Pancreas (tissue), 10 donors: ENCODE measurements around the gene PITPNC1. TPM values are rescaled to one million over a fixed set of nuclear protein-coding genes. Genes with fewer than 3 reads are reported as not detected.

Experiments used
- ATAC-seq, 4 donors: fragments of 200-7000 bp; cut with Tn5 transposase; one replicate each; pipeline versions ENCODE4 v1.8.0 to v1.9.1; 2020; ENCODE audit warnings: mild to moderate bottlenecking in 4 of 4, moderate library complexity in 4 of 4
- DNase-seq, 6 donors: peaks; one replicate each; pipeline ENCODE4 v3.0.0-alpha.2; 2020
- FAIRE-seq: peaks from 2 replicates; lab custom pipeline; 2012; peaks lifted over from hg19 to GRCh38; lab: Jason Lieb, UNC
- H3K27ac ChIP-seq, 4 donors: fragments of 200-600 bp; sonication (generic); 1 replicate in 3 of 4; 2 replicates in 1 of 4; pipeline versions ENCODE4 v1.5.0 to v1.8.0; 2020
- H3K27me3 ChIP-seq, 4 donors: fragments of 200-600 bp; one replicate each; pipeline ENCODE4 v1.8.0; 2021
- H3K36me3 ChIP-seq, 3 donors: fragments of 200-600 bp; sonication (generic) in 1 of 3; one replicate each; pipeline versions ENCODE4 v1.5.0 to v1.8.0; 2020 to 2021
- H3K4me1 ChIP-seq, 3 donors: fragments of 200-600 bp; one replicate each; pipeline ENCODE4 v1.8.0; 2021
- H3K4me3 ChIP-seq, 4 donors: fragments of 200-600 bp; sonication (generic) in 2 of 4; one replicate each; pipeline versions ENCODE4 v1.5.0 to v1.8.0; 2020 to 2021
- H3K9me3 ChIP-seq, 4 donors: fragments of 200-600 bp; one replicate each; pipeline ENCODE4 v1.8.0; 2021
- CTCF ChIP-seq, 4 donors: fragments of 200-600 bp; sonication (generic) in 3 of 4; IDR thresholded peaks; one replicate each; pipeline versions ENCODE4 v1.5.0 to v1.8.0; 2021; ENCODE audit warnings: antibody characterized with exemption in 4 of 4
- WGBS, 2 donors: extraction: QIAGEN DNeasy Blood & Tissue Kit; methylation state at CpG; one replicate each; pipeline ENCODE4 v1.1.7; 2013; 5-methylcytosine and 5-hydroxymethylcytosine counted together
- intact Hi-C, 3 donors: fragments of 100-400 bp; cut with DNase I; formaldehyde crosslinking; loops; one replicate each; pipeline versions ENCODE4 v1.11.1 to v1.14.2; 2022
- polyA plus RNA-seq, 2 donors: library from polyadenylated mRNA; stranded (reverse); fragments of 200-250 nt; gene quantifications; one replicate each; pipeline ENCODE4 v1.2.3, GENCODE V29; 2013
- total RNA-seq, 6 donors: library from RNA; stranded (reverse); fragmentation: NEBNext Ultra II Directional in 4 of 6; extraction: Animal tissue kit (Norgen Biotek cat#: 25700) in 4 of 6; gene quantifications; one replicate each; pipeline versions ENCODE4 v1.2.1 to v1.2.4, GENCODE V29; 2021 to 2023
- donor health status: healthy with polysubstance abuse.
- donor health status: DM: no; HTN: no; CAD: no; lungs with moderate emphysema.
- donor health status: DM: no; HTN: no; CAD: no.
- donor health status: control.
- donor health status: control.
- donor health status: Bipolar disorder and iron deficiency.
- donor health status: DM: yes; HTN: yes; CAD: no.
- donor health status: DM: no; HTN: no; CAD: no.
- donor health status: DM: no; HTN: no; CAD: no.
- donor health status: DM: yes; HTN: yes; CAD: no.

PITPNC1 gene
- total and polyA plus RNA-seq, 8 donors, result 9.5 to 28.8 (median 24.4) TPM

- no peaks in the 10 kb centered on the region for H3K9me3 ChIP-seq
- no peaks in the 10 kb centered on the region for H3K27me3 ChIP-seq
- no peak overlapping the region for H3K27ac ChIP-seq
- intact Hi-C loops, result no loop called here
- no peaks in the 10 kb centered on the region for H3K36me3 ChIP-seq
- TF ChIP-seq CTCF (IDR thresholded peaks at IDR 0.05), result no peak
- no peak for DNase-seq
- FAIRE-seq, result no peak
- no peak overlapping the region for H3K4me3 ChIP-seq
- 69 to 91% methylated on average over 1 of the region's 1 CpG for WGBS, 2 donors
- peaks cover 0 to 20% (median 19%) of the 10 kb centered on the region in 3 donors for H3K4me1 ChIP-seq
- no peak for ATAC-seq
Measured at GRCh38 chr17:67441896-67442219, 64.8 kb downstream of the PITPNC1 start.

GRCh38 chr17:67442787-67443624 is 65.9 kb downstream of the PITPNC1 start:
- H3K4me3 ChIP-seq, result no peak overlapping the region
- FAIRE-seq (no peak), DNase-seq (no peak), ATAC-seq (no peak)
- no peak for TF ChIP-seq CTCF (IDR thresholded peaks at IDR 0.05)
- 58 to 64% methylated on average over 13 of the region's 13 CpGs for WGBS, 2 donors
- no peaks in the 10 kb centered on the region for H3K36me3 ChIP-seq
- peaks cover 0 to 18% (median 16%) of the 10 kb centered on the region in 3 donors for H3K4me1 ChIP-seq
- no peaks in the 10 kb centered on the region for H3K9me3 ChIP-seq
- H3K27ac ChIP-seq, result no peak overlapping the region
- no peaks in the 10 kb centered on the region for H3K27me3 ChIP-seq
- intact Hi-C loops, result no loop called here

- H3K27ac ChIP-seq, result no peak overlapping the region
- peaks cover 0 to 11% (median 6%) of the 10 kb centered on the region in 3 donors for H3K4me1 ChIP-seq
- H3K27me3 ChIP-seq, result no peaks in the 10 kb centered on the region
- no peaks in the 10 kb centered on the region for H3K9me3 ChIP-seq
- ATAC-seq (no peak), FAIRE-seq (no peak), DNase-seq (no peak)
- 76 to 80% methylated on average over 6 of the region's 6 CpGs for WGBS, 2 donors
- intact Hi-C loops, result no loop called here
- TF ChIP-seq CTCF (IDR thresholded peaks at IDR 0.05), result no peak
- H3K36me3 ChIP-seq, result no peaks in the 10 kb centered on the region
- no peak overlapping the region for H3K4me3 ChIP-seq
Measured at GRCh38 chr17:67443931-67444595, 67.0 kb downstream of the PITPNC1 start.

- Histone ChIP-seq H3K4me3 (no peak overlapping the region), H3K36me3 (no peaks in the 10 kb centered on the region), H3K27ac (no peak overlapping the region), H3K4me1 (no peaks in the 10 kb centered on the region), H3K9me3 (no peaks in the 10 kb centered on the region), H3K27me3 (no peaks in the 10 kb centered on the region)
- WGBS, 2 donors, result 94% methylated on average over 7 of the region's 7 CpGs
- FAIRE-seq (no peak), DNase-seq (no peak), ATAC-seq (no peak)
- no peak for TF ChIP-seq CTCF (IDR thresholded peaks at IDR 0.05)
- intact Hi-C loops, result no loop called here
Measured at GRCh38 chr17:67448449-67448848, 71.4 kb downstream of the PITPNC1 start.

- ATAC-seq (no peak), DNase-seq (no peak), FAIRE-seq (no peak)
- Histone ChIP-seq H3K9me3 (no peaks in the 10 kb centered on the region), H3K4me3 (no peak overlapping the region), H3K27ac (no peak overlapping the region), H3K27me3 (no peaks in the 10 kb centered on the region), H3K4me1 (no peaks in the 10 kb centered on the region), H3K36me3 (no peaks in the 10 kb centered on the region)
- WGBS, 2 donors, result 61 to 67% methylated on average over 6 of the region's 6 CpGs
- intact Hi-C loops, result no loop called here
- TF ChIP-seq CTCF (IDR thresholded peaks at IDR 0.05), result no peak
Measured at GRCh38 chr17:67449065-67449464, 72.0 kb downstream of the PITPNC1 start.
